ENCODE results near the gene ZDHHC17.

- TF ChIP-seq EZH2 (optimal IDR thresholded peaks at IDR 0.05; ENCODE audit: low read depth, low read length), result no peak
- no peak for TF ChIP-seq CTCF (IDR thresholded peaks at IDR 0.05; ENCODE audit: low read length)
- no peak for TF ChIP-seq EZH2phosphoT487 (IDR thresholded peaks at IDR 0.05; ENCODE audit: low read length)
These were observed 25.6 kb downstream of the ZDHHC17 start for GRCh38 chr12:76789335-76790050.
